Measurements from ENCODE around the gene RHCE. TPM values are rescaled to one million over a fixed set of nuclear protein-coding genes. Genes with fewer than 3 reads are reported as not detected.
"Not testable (repeated sequence)": the region's sequence is repeated elsewhere in the genome, so short reads cannot be mapped to it uniquely, and the experiment has no call there.

Gene RHCE
- 0.57 TPM for total RNA-seq
- long read RNA-seq, partial matches to known transcripts: 1 of 5 reads
- long read RNA-seq, other reads (novel, unspliced or antisense): 3 of 5 reads

DNA sequence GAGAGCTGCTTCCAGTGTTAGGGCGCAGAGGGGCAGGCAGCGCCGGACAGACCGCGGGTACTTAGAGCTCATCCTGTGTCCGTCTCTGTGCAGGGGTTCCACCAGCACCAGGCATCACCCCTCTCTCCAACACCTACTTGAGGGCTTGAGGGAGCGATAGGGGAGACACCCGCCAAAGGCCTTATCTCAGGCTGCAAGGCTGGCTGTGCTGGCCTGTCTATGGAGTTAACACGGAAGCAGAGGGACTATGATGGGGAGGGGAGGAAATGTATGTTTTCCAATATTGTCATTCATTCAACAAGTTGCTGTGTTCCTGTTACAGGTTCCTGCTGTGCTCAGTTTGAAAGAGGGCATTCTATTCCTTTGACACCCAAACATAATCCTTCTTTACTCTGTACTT is at the start of gene RHCE:
TSS of gene RHCE (minus strand) at position 111 of the 400 bp plus-strand sequence. CDS start at position 72, 39 bp downstream.
- DNase-seq (ENCODE audit: low spot score); intact Hi-C loops (cut with DNase I): not testable (repeated sequence)

DNA sequence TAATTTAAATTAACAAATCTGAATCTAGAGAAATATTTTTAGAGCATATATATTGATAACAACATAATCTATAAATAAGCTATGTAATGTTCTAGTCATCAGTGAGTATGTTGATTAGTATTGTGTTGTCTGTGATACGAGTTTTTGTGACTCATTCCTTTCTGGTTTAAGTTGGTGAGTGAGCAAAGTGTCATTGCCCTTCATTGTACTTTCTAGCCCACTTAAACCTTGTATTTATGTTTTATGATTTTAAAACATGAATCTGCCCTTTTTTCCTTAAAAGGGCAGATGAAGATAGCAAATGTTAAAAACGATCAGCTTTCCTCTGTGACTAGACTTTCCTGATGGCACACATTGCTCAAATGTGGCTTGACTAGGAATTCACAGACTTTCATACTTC is 48.6 kb upstream of the RHCE start:
- no peak for DNase-seq (ENCODE audit: low spot score)
- intact Hi-C loops (cut with DNase I): no loop called here

DNA sequence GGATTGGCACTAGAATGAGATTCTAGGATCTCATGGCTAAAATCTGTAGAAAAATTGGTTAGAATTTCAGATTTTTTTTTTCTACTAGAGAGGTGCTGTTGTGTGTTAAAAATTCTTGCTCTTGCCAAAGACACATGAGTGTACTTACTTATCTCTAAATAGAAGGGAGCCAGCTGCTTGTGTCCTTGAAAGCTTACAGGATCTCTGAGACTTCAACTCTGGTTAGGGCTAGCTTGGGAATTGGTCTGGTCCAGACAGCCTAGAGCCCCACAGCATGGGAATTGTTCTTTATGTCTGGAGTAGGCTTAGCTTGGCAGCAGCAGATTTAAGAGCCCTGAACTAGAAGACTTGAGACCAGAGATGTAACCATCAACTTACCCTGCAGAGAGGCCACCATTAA is 47.4 kb upstream of the RHCE start:
- intact Hi-C loops (cut with DNase I): no loop called here
- no peak for DNase-seq (ENCODE audit: low spot score)

DNA sequence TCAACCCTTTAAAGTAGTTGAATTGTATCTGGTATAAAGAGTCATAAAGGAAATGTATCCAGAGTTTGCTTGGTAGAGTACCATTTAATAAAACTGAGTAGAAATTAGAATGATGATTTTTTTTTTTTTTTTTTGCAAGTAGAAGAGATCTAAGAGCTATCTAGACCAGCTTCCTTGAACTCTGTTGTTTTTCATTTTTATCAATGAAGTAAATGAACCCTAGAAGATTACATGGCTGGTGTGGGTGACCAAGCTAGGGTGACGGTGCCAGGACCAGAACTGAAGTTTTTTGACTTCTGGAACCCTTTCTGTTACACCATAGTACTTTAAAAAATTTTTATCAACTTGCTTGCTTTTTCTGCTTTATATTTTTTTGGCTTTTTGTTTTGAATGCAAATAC is 47.0 kb upstream of the RHCE start:
- no peak for DNase-seq (ENCODE audit: low spot score)
- intact Hi-C loops (cut with DNase I): no loop called here

DNA sequence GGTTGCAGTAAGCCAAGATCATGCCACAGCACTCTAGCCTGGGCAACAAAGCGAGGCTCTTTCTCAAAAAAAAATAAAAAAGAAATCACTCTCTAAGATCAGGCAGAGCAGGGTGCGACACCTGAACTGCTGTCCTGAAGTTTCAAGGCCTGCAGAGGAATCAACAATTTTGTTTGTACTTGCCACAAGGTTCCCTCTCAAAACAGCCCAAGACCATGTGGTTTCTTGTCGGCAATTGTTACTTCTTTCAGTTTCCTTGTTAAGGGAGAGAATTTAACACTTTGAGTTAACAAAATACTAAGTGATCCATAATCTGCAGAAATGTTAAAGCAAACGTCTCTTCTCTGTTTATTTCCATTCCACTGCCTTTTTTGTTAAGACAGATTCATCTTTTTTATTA is 46.6 kb upstream of the RHCE start:
- intact Hi-C loops (cut with DNase I): no loop called here
- DNase-seq (ENCODE audit: low spot score): no peak

DNA sequence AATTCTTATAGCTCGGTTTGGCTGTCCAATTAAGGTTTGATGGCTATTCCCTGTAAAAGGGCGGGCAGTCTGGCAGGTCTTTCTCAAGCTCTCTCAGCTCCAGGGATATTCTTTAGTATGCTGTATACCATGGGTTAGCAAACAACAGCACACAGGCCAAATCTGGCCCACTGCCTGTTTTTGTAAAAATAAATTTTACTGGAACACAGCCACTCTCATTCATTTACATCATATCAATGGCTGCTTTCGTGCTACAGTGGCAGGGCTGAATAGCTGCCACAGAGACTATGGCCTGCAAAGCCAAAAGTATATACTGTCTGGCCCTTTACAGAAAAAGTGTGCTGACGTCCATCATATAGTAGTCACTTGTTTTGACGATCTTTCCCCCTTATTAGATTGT is 42.1 kb upstream of the RHCE start:
- no peak for DNase-seq (ENCODE audit: low spot score)
- intact Hi-C loops (cut with DNase I): no loop called here

DNA sequence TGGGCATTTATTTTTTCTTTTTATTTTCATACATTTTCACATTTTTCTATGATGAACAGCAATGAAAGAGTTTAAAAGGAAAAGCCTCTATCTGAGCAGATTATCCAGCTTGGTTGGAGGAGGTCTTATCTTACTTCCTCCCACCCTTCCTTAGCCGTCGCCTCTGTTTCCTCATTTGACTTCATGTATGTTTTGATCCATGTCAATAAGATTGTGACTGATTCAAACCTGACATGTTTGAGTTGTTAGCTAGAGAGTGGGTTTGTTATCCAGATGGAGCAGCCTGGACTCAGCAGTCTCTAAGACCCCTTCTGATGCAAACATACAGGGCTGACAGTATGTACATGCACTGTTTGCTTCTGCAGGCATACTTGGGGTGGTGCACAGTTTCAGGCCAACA is 41.2 kb upstream of the RHCE start:
- DNase-seq (ENCODE audit: low spot score): no peak
- intact Hi-C loops (cut with DNase I): no loop called here

DNA sequence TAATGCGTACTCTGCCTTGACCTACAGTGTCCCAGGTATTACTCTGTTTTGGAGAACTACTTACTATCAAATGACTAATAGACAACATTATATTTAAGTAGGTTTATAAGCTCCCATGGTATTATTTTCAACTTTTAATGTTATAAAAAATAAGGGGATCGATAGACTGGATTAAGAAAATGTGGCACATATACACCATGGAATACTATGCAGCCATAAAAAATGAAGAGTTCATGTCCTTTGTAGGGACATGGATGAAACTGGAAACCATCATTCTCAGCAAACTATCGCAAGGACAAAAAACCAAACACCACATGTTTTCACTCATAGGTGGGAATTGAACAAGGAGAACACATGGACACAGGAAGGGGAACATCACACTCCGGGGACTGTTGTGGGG is 40.2 kb upstream of the RHCE start:
- intact Hi-C loops (cut with DNase I); DNase-seq (ENCODE audit: low spot score): not testable (repeated sequence)

DNA sequence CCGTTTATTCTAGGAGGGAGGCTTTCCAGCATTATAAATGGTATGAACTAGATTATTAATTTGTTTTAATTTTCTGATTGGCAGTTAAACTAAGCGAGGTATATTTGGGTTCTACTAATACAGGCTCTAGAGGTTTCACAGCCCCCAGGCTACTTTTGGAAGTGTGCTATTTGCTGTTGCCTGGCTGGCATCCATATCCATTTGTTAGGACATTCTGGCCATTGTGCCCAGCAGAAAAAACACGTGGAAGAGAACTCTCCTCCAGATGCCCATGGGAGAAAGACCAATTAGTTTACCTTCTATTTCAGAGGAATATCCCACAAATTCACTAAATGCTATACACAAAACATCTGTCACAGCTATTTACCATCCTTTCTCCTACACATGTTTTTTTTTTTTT is 39.4 kb upstream of the RHCE start:
- intact Hi-C loops (cut with DNase I): no loop called here
- no peak for DNase-seq (ENCODE audit: low spot score)

DNA sequence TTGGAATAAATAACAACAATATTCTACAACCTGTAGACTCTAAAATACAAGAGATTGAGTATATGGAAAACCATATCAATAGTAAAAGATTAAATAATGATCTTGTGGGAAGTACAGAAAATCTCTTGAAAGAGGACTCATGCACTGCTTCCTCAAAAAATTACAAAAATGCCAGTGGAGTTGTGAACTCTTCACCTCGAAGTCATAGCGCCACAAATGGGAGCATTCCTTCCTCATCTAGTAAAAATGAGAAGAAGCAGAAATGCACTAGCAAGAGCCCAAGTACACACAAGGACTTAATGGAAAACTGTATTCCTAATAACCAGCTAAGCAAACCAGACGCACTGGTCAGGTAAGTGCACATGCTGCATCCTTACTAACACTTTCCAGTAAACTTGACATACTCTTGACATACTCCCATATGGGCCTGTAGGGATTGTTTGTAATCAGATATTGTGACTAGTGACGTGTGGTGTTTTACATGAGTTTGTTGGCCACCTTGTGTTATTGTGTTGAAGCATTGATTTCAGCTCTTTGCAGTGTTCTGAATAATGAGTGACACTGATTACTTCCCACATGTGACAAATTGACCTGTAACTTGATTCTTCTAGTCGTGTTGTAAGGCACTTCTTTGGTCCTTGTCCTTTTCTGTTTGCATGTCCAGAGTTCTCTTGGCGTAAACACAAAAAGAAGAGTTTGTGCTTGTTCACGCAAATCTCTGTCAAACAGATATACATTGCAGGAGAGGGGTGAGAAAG is 38.1 kb upstream of the RHCE start:
- intact Hi-C loops (cut with DNase I): no loop called here
- no peak for DNase-seq (ENCODE audit: low spot score)

DNA sequence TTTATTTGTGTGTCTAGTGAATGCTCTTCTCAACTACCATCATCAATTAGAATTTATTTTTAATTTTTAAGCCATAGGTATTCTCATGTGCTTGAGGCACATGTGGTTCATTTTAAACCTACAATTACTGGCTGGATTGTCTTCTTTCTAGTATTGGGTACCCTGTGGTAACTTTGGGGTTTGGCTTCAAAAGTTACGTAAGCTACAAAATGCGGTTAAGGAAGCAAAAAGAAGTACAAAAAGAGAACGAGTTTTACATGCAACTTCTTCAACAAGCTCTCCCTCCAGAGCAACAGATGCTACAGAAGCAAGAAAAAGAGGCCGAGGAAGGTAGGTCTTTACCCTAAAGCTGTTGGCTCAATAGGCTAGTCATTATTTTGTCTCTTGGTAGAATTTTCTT is 35.9 kb upstream of the RHCE start:
- intact Hi-C loops (cut with DNase I): no loop called here
- no peak for DNase-seq (ENCODE audit: low spot score)

DNA sequence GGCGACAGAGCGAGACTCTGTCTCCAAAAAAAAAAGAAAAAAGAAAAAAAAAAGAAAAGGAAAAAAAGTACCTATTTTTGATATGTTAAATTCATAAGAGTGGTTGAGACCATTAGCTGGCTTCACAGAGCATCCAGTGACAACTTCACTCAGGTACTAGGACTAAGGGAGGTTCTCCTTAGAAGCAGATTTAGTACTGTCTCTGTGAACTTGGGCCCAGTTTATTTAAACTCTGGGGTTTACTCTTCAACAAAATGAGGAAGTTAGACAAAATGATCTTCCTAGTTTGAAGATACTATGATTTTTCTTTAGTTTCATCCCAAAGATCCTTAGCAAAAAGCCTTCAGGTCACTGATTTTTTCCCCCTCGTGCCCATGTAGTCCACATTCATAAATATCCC is 31.3 kb upstream of the RHCE start:
- intact Hi-C loops (cut with DNase I): no loop called here

DNA sequence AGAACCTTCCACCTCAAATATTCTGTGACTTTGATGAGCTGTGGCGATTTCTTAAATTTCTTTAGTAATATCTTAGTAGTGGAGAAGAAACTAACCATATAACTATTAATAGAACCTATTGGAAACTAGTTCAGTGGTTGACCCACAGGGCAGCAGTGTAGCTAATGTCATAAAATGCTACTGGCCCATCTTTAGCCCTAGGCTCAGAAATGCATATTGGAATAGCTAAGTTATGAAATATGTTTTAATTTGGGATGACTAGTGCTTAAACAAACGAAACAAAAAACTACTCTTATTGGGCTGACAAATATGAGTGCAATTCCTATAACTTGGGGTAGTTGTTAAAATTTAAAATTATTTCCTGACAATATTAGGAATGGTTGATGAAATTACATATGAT is 30.3 kb upstream of the RHCE start:
- DNase-seq (ENCODE audit: low spot score): no peak
- intact Hi-C loops (cut with DNase I): no loop called here

More for the DNA sequence above, 31.3 kb upstream of the RHCE start:
- no peak for DNase-seq (ENCODE audit: low spot score)

DNA sequence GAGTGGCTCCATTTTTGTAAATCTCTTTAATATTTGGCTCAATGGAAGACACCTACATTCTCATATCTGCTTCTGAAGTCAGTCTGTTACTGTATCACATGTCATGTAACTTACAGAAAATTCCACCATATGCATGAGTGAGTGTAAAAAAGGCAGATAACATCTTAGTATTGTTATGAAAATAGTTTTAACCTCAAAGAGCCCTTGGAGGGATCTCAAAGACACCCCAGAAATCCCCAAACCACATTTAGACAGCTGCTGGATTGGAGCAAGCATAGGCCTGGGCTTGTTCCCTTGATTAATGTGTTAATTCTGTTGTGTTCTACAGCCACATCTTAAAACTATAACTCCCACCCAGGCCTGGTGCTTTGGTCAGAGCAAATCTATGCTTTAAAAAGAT is 26.9 kb upstream of the RHCE start:
- no peak for DNase-seq (ENCODE audit: low spot score)
- intact Hi-C loops (cut with DNase I): no loop called here

DNA sequence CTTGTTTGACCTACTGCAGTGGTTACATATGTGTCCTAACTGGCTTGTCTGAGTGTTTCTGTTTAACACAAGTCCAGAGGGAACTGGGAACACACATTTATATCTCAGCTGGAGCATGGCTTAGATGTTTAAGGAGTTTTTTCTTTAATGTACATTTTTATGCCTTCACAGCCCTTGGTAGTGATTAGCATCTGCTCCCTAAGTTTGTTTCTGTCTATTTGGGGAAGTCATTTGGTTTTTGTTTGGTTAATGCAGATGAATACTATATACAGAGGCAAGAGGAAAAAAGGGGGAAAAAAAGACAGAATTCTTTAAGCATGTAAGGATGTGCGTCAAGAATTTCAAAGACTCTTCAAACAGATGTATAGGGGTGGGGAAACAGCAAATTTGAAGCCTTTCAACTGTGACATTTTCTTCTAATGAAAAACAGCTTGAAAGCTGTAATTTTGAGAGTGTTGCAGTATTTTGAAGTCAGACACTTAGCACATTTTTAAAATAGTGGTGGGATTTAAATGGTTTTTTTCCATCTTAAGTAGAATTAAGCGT is 25.4 kb upstream of the RHCE start:
- intact Hi-C loops (cut with DNase I): no loop called here
- DNase-seq (ENCODE audit: low spot score): no peak

DNA sequence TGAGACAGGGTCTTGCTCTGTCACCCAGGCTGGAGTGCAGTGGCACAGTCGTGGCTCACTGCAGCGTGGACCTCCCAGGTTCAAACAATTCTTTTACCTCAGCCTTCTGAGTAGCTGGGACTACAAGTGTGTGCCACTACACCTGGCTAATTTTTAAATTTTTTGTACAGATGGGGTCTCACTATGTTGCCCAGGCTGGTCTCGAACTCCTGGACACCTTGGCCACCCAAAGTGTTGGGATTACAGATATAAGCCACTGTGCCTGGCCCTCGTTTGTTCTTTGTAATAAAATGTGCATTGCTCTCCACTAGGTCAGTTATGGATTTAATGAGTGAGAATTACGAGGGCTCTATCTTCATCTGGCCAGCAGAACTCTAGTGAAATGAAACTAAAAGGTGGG is 24.0 kb upstream of the RHCE start:
- DNase-seq (ENCODE audit: low spot score); intact Hi-C loops (cut with DNase I): not testable (repeated sequence)

DNA sequence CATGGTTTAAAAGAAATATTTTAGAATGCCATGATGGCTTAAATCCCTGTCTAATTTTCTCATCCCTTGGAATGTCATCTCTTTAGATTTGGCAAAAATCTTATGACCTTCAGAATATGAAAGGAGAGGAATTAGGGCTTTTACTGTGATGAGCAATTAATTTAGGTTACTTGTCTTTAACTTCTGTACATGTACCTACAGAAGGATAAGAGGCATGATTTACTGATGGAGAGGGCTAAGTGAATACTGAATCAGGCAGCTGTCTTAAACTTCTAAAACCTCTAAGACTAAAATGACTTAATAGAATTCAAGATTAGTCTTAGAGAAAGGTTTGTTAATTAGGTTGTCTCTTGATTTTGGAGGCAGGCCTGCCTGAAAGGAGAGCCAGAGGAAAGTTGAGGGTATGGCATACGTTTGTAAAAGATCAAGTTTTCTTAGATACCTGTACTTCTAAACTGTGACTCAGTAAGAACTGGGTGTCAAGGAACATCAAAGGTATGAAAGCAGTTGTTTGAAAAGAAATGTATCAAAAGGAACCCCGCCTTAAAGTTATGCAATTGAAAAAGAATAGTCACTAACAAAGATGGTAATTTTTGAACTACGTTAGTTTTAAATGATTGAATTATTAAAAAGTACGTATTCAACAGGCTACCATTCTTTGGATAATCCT is 22.5 kb upstream of the RHCE start:
- no peak for DNase-seq (ENCODE audit: low spot score)
- intact Hi-C loops (cut with DNase I): no loop called here

DNA sequence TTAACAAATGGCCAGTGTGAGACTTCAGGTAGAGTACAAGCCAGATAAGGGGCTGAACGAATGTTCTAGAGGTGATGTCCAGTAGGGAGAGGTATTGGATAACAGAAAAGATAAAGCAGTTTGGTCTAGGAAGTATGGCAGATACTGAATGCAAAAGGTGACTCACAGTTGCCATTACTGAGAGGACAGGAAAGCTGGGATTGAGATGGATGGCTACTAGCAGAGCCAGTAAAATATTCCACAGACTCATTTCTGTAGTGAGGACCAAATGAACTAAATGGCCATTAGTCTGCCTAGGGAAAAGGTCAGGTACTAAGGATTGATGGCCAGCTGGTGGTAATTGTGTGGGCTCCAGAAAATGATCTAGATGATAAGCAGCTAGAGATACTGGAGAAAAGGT is 21.6 kb upstream of the RHCE start:
- intact Hi-C loops (cut with DNase I): no loop called here
- DNase-seq (ENCODE audit: low spot score): no peak

DNA sequence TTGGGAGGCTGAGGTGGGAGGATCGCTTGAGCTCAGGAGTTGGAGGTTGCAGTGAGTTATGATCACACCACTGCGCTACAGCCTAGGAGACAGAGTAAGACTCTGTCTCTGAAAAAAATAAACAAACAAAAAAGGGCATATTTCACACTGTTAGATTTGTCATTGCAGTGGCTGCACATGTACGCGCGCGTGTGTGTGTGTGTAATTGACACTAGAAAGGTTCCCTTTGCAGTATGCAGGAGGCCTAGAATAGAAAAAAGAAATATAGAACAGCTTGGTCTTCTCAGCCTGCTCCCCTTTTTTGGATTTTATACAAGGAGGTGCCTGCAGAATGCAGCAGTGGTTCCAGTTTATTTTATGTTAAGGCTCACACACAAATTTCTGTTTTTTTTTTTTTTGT is 18.7 kb upstream of the RHCE start:
- no peak for DNase-seq (ENCODE audit: low spot score)
- intact Hi-C loops (cut with DNase I): no loop called here

DNA sequence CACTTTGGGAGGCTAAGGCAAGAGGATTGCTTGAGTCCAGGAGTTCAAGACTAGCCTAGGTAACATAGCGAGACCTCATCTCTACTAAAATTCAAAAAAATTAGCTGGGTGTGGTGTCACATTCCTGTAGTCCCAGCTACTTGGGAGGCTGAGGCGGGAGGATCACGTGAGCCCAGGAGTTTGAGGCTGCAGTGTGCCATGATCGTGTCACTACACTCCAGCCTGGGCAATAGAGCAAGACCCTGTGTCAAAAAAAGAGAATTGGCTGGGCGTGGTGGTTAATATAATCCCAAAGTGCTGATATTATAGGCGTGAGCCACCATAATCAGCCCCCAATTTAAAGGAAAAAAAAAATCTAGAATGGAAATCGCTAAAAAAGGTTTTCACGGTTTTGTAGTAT is 17.0 kb upstream of the RHCE start:
- DNase-seq (ENCODE audit: low spot score): no peak
- intact Hi-C loops (cut with DNase I): no loop called here
